ENCODE data around the gene GOLT1B. TPM values are rescaled to one million over a fixed set of nuclear protein-coding genes. Genes with fewer than 3 reads are reported as not detected.

Gene GOLT1B
- total RNA-seq, 1 experiment from 2014 or later, result 53.9 TPM

GRCh38 chr12:21553329-21553675, 51.7 kb downstream of the GOLT1B start:
- Histone ChIP-seq H3K79me2 (ENCODE audit: low read length) (no peaks in the 10 kb centered on the region), H3K36me3 (ENCODE audit: insufficient read depth, low read length) (no peaks in the 10 kb centered on the region), H3K4me1 (ENCODE audit: low read length) (peaks cover 19% of the 10 kb centered on the region), H4K20me1 (ENCODE audit: insufficient read depth, low read depth, low read length) (no peaks in the 10 kb centered on the region), H3K27me3 (ENCODE audit: low read length) (no peaks in the 10 kb centered on the region), H3K9ac (ENCODE audit: low read length) (no peak overlapping the region), H3K4me3 (ENCODE audit: low read length) (no peak overlapping the region), H3K4me2 (ENCODE audit: low read depth, low read length, poor library complexity, severe bottlenecking) (no peak overlapping the region), H3K27ac (ENCODE audit: low read length) (no peak overlapping the region), H3K9me3 (ENCODE audit: low read length) (no peaks in the 10 kb centered on the region), H3K9me2 (replicated peaks; ENCODE audit: insufficient read depth, low read length) (no peaks in the 10 kb centered on the region), H2AFZ (ENCODE audit: low read length) (no peak overlapping the region)
- no peak for DNase-seq

- DNase-seq, result no peak
- H2AFZ ChIP-seq (ENCODE audit: low read length), result no peak overlapping the region
- H3K79me2 ChIP-seq (ENCODE audit: low read length), result no peaks in the 10 kb centered on the region
- no peaks in the 10 kb centered on the region for H4K20me1 ChIP-seq (ENCODE audit: insufficient read depth, low read depth, low read length)
- no peak overlapping the region for H3K9ac ChIP-seq (ENCODE audit: low read length)
- no peak overlapping the region for H3K4me3 ChIP-seq (ENCODE audit: low read length)
- no peaks in the 10 kb centered on the region for H3K36me3 ChIP-seq (ENCODE audit: insufficient read depth, low read length)
- H3K4me2 ChIP-seq (ENCODE audit: low read depth, low read length, poor library complexity, severe bottlenecking), result no peak overlapping the region
- no peak overlapping the region for H3K27ac ChIP-seq (ENCODE audit: low read length)
- no peaks in the 10 kb centered on the region for H3K27me3 ChIP-seq (ENCODE audit: low read length)
- H3K9me3 ChIP-seq (ENCODE audit: low read length), result no peaks in the 10 kb centered on the region
- no peaks in the 10 kb centered on the region; the same call in 1 of the 2 replicates for H3K9me2 ChIP-seq (replicated peaks; ENCODE audit: insufficient read depth, low read length)
- H3K4me1 ChIP-seq (ENCODE audit: low read length), result peaks cover under 1% of the 10 kb centered on the region; the same call in 1 of the 2 replicates
These were observed 56.6 kb downstream of the GOLT1B start for GRCh38 chr12:21558100-21558679.

- Histone ChIP-seq H2AFZ (ENCODE audit: low read length) (no peak overlapping the region), H3K9ac (ENCODE audit: low read length) (no peak overlapping the region), H3K27me3 (ENCODE audit: low read length) (no peaks in the 10 kb centered on the region), H3K4me2 (ENCODE audit: low read depth, low read length, poor library complexity, severe bottlenecking) (no peak overlapping the region), H3K9me2 (replicated peaks; ENCODE audit: insufficient read depth, low read length) (no peaks in the 10 kb centered on the region; the same call in 1 of the 2 replicates), H3K9me3 (ENCODE audit: low read length) (no peaks in the 10 kb centered on the region), H3K4me1 (ENCODE audit: low read length) (no peaks in the 10 kb centered on the region), H3K36me3 (ENCODE audit: insufficient read depth, low read length) (no peaks in the 10 kb centered on the region), H4K20me1 (ENCODE audit: insufficient read depth, low read depth, low read length) (no peaks in the 10 kb centered on the region), H3K27ac (ENCODE audit: low read length) (no peak overlapping the region), H3K79me2 (ENCODE audit: low read length) (no peaks in the 10 kb centered on the region), H3K4me3 (ENCODE audit: low read length) (no peak overlapping the region)
- no peak for DNase-seq
These were observed 58.4 kb downstream of the GOLT1B start for GRCh38 chr12:21559855-21560569.

DNA sequence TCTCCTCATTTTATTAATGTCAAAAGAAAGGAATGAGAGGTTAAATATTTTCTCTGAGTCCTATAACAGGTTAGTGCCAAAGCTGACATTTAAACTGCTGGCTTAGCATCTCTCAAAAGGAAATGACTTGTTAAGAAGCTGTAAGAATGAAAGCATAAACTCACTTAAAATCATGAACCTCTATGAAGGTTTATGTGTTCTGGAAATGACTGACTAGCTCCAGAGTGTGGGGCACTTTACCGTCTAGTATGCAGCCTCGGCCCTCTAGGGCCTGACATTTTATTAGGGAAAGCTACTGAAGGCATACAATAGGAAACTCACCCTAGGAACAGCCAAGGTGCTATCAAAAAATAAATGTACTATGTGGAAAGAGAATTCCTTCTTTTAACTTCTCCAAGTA, 59.6 kb downstream of the GOLT1B start:
- Histone ChIP-seq H3K79me2 (ENCODE audit: low read length) (no peaks in the 10 kb centered on the region), H3K4me2 (ENCODE audit: low read depth, low read length, poor library complexity, severe bottlenecking) (no peak overlapping the region), H3K9ac (ENCODE audit: low read length) (no peak overlapping the region), H3K27me3 (ENCODE audit: low read length) (no peaks in the 10 kb centered on the region), H3K4me1 (ENCODE audit: low read length) (no peaks in the 10 kb centered on the region), H4K20me1 (ENCODE audit: insufficient read depth, low read depth, low read length) (no peaks in the 10 kb centered on the region), H3K9me3 (ENCODE audit: low read length) (no peaks in the 10 kb centered on the region), H3K4me3 (ENCODE audit: low read length) (no peak overlapping the region), H3K9me2 (replicated peaks; ENCODE audit: insufficient read depth, low read length) (no peaks in the 10 kb centered on the region; the same call in 1 of the 2 replicates), H2AFZ (ENCODE audit: low read length) (no peak overlapping the region), H3K27ac (ENCODE audit: low read length) (no peak overlapping the region), H3K36me3 (ENCODE audit: insufficient read depth, low read length) (no peaks in the 10 kb centered on the region)
- no peak for DNase-seq

DNA sequence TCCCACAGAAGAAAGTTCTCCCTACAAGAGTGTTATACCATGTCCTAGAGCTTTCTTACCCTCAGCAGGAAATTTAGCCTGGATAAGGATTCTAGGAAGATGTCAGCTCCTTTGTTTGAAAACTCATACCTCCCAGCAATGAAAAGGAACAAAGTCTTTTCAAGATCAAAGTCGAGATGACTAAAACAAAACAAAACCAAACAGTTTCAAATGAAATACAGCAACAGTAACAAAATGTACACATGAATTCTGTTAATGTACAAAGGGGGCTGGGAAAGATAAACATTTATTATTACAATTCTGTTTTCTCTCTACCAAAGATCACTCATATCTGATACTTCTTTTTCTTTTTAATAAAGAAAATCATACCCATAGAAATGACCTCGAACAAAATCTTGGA, 61.3 kb downstream of the GOLT1B start:
- no peaks in the 10 kb centered on the region for H3K27me3 ChIP-seq (ENCODE audit: low read length)
- H3K4me1 ChIP-seq (ENCODE audit: low read length), result no peaks in the 10 kb centered on the region
- H3K4me3 ChIP-seq (ENCODE audit: low read length), result no peak overlapping the region
- H3K9ac ChIP-seq (ENCODE audit: low read length), result no peak overlapping the region
- no peak overlapping the region for H2AFZ ChIP-seq (ENCODE audit: low read length)
- no peaks in the 10 kb centered on the region; the same call in 1 of the 2 replicates for H3K9me2 ChIP-seq (replicated peaks; ENCODE audit: insufficient read depth, low read length)
- no peak overlapping the region for H3K4me2 ChIP-seq (ENCODE audit: low read depth, low read length, poor library complexity, severe bottlenecking)
- no peak for DNase-seq
- no peak overlapping the region for H3K27ac ChIP-seq (ENCODE audit: low read length)
- no peaks in the 10 kb centered on the region for H3K9me3 ChIP-seq (ENCODE audit: low read length)
- no peaks in the 10 kb centered on the region for H3K36me3 ChIP-seq (ENCODE audit: insufficient read depth, low read length)
- no peaks in the 10 kb centered on the region for H4K20me1 ChIP-seq (ENCODE audit: insufficient read depth, low read depth, low read length)
- no peaks in the 10 kb centered on the region for H3K79me2 ChIP-seq (ENCODE audit: low read length)

DNA sequence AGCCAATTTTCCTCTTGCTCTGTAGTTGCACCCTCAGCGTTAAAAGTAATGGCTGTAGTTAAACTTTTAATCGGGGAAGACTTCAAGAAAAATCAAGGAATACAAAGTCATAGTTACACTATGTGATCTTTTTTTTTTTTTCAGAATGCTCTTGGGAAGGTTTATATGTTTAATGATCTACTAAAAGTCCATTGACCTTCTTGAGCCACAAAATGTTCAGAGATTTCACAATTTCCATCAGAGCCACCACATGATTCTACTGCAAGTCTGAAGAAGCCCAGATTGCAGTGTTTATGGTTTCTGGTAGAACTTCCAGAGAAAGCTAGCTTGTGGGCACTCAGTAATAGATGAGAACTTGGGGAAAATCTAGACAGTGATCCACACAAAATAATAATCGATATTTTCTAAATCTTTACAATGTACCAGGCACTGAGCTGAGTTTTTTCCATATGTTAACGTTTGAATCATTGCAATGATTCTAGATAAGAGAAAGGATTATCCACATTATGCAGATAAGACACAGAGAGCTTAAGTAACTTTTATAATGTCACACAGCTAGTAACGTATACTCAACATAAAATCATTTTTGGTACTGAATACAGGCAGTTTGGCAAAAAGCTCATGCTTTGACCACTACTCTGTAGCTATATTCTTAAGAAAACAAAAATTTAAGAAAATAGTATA, 64.8 kb downstream of the GOLT1B start:
- no peaks in the 10 kb centered on the region for H3K9me3 ChIP-seq (ENCODE audit: low read length)
- H2AFZ ChIP-seq (ENCODE audit: low read length), result no peak overlapping the region
- H3K27me3 ChIP-seq (ENCODE audit: low read length), result no peaks in the 10 kb centered on the region
- no peak overlapping the region for H3K4me2 ChIP-seq (ENCODE audit: low read depth, low read length, poor library complexity, severe bottlenecking)
- peaks cover 6% of the 10 kb centered on the region for H3K4me1 ChIP-seq (ENCODE audit: low read length)
- no peaks in the 10 kb centered on the region for H4K20me1 ChIP-seq (ENCODE audit: insufficient read depth, low read depth, low read length)
- H3K36me3 ChIP-seq (ENCODE audit: insufficient read depth, low read length), result no peaks in the 10 kb centered on the region
- H3K27ac ChIP-seq (ENCODE audit: low read length), result no peak overlapping the region
- no peak for DNase-seq
- H3K9me2 ChIP-seq (replicated peaks; ENCODE audit: insufficient read depth, low read length), result no peaks in the 10 kb centered on the region; the same call in 1 of the 2 replicates
- H3K4me3 ChIP-seq (ENCODE audit: low read length), result no peak overlapping the region
- H3K9ac ChIP-seq (ENCODE audit: low read length), result no peak overlapping the region
- no peaks in the 10 kb centered on the region for H3K79me2 ChIP-seq (ENCODE audit: low read length)

GRCh38 chr12:21566907-21567394, 65.4 kb downstream of the GOLT1B start:
- H3K27ac ChIP-seq (ENCODE audit: low read length), result no peak overlapping the region
- H3K9me2 ChIP-seq (replicated peaks; ENCODE audit: insufficient read depth, low read length), result no peaks in the 10 kb centered on the region; the same call in 1 of the 2 replicates
- H4K20me1 ChIP-seq (ENCODE audit: insufficient read depth, low read depth, low read length), result no peaks in the 10 kb centered on the region
- no peaks in the 10 kb centered on the region for H3K9me3 ChIP-seq (ENCODE audit: low read length)
- peaks cover 6% of the 10 kb centered on the region for H3K4me1 ChIP-seq (ENCODE audit: low read length)
- no peak overlapping the region for H3K4me2 ChIP-seq (ENCODE audit: low read depth, low read length, poor library complexity, severe bottlenecking)
- no peaks in the 10 kb centered on the region for H3K27me3 ChIP-seq (ENCODE audit: low read length)
- H3K36me3 ChIP-seq (ENCODE audit: insufficient read depth, low read length), result no peaks in the 10 kb centered on the region
- DNase-seq, result no peak
- H3K9ac ChIP-seq (ENCODE audit: low read length), result no peak overlapping the region
- no peaks in the 10 kb centered on the region for H3K79me2 ChIP-seq (ENCODE audit: low read length)
- H2AFZ ChIP-seq (ENCODE audit: low read length), result no peak overlapping the region
- H3K4me3 ChIP-seq (ENCODE audit: low read length), result no peak overlapping the region

Data from Karpas-422 (cell line).